ENCODE measurements around the gene CHD3.

CHD3 gene

DNA sequence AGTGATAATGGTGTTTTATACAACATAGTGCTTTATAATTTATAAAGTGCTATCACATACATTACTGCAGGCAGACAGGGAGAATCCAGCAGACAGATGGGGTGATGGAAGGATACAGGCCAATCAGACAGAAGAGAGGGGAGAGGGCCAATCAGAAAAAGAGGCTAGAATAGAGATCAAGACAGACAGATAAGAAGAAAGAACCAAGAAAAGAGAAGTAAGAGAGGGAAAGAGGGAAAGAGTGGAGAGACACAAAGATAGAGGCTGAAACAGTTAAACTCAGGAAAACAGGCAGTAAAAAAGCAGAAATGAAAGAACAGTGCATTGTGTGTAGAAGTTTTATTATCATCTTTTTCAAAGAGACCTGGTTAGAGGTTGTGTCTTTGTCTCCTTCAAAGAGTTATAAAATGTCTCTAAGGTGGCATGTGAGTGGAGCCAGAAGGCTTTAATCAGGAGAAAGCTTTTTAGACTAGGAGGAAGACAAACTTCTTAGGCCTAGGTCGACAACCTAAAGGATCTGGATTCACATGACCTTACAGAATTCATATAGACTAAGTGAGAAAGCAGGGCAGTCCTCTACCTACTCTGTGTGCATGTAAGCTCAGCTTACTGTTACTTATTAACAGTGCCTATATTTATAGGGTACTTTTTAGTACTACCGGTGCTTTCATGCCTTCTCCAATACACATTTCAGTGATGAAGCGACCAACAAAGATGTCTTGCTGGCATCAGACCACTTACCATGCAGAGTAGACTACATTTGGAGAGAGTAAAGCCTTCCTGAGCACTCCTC lies 8.3 kb upstream of the CHD3 start:
- no peaks in the 10 kb centered on the region for H3K27me3 ChIP-seq (ENCODE audit: insufficient read depth, low read length)
- no peak overlapping the region for H3K9ac ChIP-seq (ENCODE audit: low read depth, low read length)
- no peak overlapping the region for H3K4me3 ChIP-seq (ENCODE audit: low read length)
- H3K9me3 ChIP-seq (ENCODE audit: insufficient read depth, low read depth, low read length): no peaks in the 10 kb centered on the region
- H3K27ac ChIP-seq (ENCODE audit: low read depth, low read length): no peak overlapping the region
- peaks cover 14% of the 10 kb centered on the region; the same call in 1 of the 2 replicates for H3K4me1 ChIP-seq (ENCODE audit: insufficient read depth, low read length)
- WGBS: 92% methylated on average over 3 of the region's 3 CpGs
- peaks cover 22% of the 10 kb centered on the region for H3K36me3 ChIP-seq (ENCODE audit: insufficient read depth, low read length)

DNA sequence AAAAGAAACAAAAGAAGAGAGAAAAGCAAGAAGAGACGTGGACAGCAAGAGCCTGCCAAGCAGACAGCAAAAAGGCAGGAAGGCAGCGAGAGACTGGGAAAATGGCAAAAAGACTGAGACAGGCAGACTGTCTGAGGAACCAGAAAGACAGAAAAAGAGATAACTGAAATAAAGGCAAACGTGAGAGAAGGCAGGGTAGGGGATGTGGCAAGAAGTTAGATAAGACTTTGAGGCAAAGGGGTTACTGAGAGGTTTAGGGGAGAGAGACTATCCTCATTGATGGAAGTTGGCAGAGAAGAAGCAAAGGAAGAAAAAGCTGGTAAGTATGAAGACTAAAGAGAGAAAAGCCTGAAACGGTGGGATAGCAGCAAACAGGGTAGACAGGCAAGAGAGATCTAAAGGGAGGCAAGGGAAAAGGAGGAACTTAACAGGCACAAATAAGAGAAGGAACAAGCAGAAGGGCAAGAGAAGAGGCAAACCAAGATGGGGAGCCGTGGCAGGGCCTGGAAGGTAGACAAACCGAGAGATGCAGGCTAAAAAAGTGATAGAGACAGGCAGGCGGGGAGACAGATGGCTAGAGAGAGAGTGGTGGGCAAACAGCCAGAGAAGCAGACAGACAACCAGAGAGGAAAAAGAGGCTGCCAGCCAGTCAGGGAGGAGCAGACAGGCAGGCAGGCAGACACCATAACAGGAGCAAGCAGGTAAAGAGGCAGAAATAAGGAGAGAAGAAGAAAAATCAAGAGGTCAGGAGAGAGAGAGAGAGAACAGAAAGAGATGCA lies 7.1 kb upstream of the CHD3 start:
- Histone ChIP-seq H3K27me3 (ENCODE audit: insufficient read depth, low read length) (peaks cover 10% of the 10 kb centered on the region), H3K9me3 (ENCODE audit: insufficient read depth, low read depth, low read length) (no peaks in the 10 kb centered on the region), H3K4me1 (ENCODE audit: insufficient read depth, low read length) (peaks cover 14% of the 10 kb centered on the region; the same call in 1 of the 2 replicates), H3K9ac (ENCODE audit: low read depth, low read length) (no peak overlapping the region), H3K4me3 (ENCODE audit: low read length) (no peak overlapping the region), H3K36me3 (ENCODE audit: insufficient read depth, low read length) (peaks cover 22% of the 10 kb centered on the region), H3K27ac (ENCODE audit: low read depth, low read length) (no peak overlapping the region)
- 89% methylated on average over 7 of the region's 7 CpGs for WGBS

DNA sequence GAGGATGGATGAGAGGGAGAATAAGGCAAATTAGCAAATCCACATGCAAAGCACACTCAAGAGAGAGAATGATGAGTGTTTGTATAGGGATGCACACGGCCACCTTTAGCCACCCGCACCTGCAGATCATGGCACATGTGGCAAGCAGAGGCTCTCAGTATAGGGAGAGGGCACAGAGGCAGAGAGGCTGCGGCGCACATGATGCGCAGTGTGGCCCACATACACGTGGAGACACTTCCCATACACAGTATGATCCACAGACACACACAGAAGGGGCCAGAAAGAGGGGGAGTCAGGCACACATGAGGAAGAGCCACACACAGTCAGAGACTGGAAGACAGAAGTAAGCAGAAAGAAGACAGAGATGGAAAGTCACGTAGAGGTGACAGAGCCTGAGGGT lies 6.5 kb upstream of the CHD3 start:
- Histone ChIP-seq H3K9ac (ENCODE audit: low read depth, low read length) (no peak overlapping the region), H3K36me3 (ENCODE audit: insufficient read depth, low read length) (peaks cover 22% of the 10 kb centered on the region), H3K27ac (ENCODE audit: low read depth, low read length) (no peak overlapping the region), H3K4me3 (ENCODE audit: low read length) (no peak overlapping the region), H3K9me3 (ENCODE audit: insufficient read depth, low read depth, low read length) (no peaks in the 10 kb centered on the region), H3K4me1 (ENCODE audit: insufficient read depth, low read length) (peaks cover 17% of the 10 kb centered on the region; the same call in 1 of the 2 replicates), H3K27me3 (ENCODE audit: insufficient read depth, low read length) (peaks cover 16% of the 10 kb centered on the region)
- 93% methylated on average over 7 of the region's 7 CpGs for WGBS

DNA sequence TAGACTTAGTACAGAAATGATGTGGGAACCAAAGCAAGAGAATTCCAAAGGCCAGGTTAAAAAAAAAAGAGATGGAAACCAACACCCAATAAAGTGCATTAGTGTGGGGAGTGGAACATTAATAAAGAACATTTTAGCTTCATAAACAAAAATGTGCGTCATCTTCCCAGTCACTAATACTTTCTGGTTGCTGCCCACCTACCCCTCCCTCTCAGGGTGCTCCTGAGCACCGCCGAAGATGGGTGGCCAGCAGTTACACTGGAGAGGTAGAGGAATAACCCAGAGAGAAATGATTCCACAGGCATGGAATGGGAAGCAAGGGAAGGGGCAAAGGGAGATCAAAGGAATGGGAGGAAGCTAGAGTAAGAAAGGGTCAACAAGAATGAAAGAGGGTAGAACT lies 6.0 kb upstream of the CHD3 start:
- no peak overlapping the region for H3K4me3 ChIP-seq (ENCODE audit: low read length)

DNA sequence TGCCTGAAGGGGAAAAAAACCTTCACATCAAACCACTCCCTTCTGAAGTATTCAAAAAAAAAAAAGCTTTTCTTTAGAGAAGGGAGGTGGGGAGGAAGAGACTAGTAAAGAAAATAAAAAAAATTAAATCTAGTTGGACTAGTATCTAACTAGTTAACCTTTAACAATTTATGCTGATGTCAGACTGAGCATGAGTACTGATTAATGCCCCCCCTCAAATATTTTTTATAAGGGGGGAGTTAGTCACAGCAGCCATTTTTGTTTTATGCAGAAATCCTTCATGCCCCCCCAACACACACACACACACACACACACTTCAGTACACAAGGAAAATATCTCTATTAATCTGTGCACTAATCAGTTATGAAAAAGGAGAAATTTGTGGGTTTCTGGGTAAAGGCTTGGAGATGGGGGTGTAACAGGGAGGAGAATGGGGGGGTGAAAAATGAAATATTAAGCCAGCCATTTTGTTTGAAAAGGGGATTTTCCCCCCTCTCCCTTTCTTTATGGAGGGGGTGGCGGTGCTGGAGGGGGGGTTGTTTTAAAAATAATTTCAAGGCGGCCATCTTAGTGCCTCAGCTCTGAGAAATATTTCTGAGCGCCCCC lies 4.7 kb upstream of the CHD3 start:
- no peak overlapping the region for H3K9ac ChIP-seq (ENCODE audit: low read depth, low read length)

More for the DNA sequence above, 6.0 kb upstream of the CHD3 start:
- H3K4me1 ChIP-seq (ENCODE audit: insufficient read depth, low read length): peaks cover 21% of the 10 kb centered on the region; the same call in 1 of the 2 replicates
- 92% methylated on average over 3 of the region's 3 CpGs for WGBS
- H3K9me3 ChIP-seq (ENCODE audit: insufficient read depth, low read depth, low read length): no peaks in the 10 kb centered on the region
- peaks cover 18% of the 10 kb centered on the region for H3K27me3 ChIP-seq (ENCODE audit: insufficient read depth, low read length)
- H3K27ac ChIP-seq (ENCODE audit: low read depth, low read length): no peak overlapping the region
- H3K36me3 ChIP-seq (ENCODE audit: insufficient read depth, low read length): peaks cover 18% of the 10 kb centered on the region
- H3K9ac ChIP-seq (ENCODE audit: low read depth, low read length): no peak overlapping the region

DNA sequence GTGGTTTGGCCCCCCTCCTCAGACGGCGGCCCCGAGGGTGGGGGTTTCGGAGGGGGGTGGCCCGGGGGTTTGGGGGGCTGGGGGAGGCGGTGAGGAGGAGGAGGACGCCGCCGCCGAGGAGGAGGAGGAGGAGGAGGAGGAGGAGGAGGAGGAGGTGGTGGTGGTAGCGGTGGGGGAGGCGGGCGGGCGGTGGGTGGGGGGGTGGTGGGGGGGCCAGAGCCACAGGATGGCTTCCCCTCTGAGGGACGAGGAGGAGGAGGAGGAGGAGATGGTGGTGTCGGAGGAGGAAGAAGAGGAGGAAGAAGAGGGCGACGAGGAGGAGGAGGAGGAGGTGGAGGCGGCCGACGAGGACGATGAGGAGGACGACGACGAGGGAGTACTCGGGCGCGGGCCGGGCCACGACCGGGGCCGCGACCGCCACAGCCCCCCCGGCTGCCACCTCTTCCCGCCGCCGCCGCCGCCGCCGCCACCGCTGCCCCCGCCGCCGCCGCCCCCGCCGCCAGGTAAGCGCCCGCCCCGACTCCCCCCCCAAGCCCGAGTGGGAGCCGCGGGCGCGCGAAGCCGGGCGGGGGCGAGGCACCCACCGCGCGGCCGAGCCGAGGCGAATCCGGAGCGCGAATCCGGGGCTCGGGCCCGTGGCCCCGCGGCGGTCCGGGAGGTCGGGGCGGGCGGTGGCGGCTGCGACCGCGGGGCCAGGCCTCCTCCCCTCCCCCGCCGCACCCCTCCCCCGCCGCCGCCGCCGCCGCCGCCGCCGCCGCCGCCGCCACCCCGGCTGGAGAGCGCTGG lies 3.8 kb upstream of the CHD3 start:
- Histone ChIP-seq H3K4me1 (ENCODE audit: insufficient read depth, low read length) (peaks cover 40% of the 10 kb centered on the region), H3K4me3 (ENCODE audit: low read length) (peak overlapping the region; percentile 56), H3K27ac (ENCODE audit: low read depth, low read length) (no peak overlapping the region; the same call in 1 of the 2 replicates), H3K9me3 (ENCODE audit: insufficient read depth, low read depth, low read length) (no peaks in the 10 kb centered on the region), H3K9ac (ENCODE audit: low read depth, low read length) (0 out of 2 replicates have a peak overlapping the region, but pooled peaks have one; percentile 60), H3K36me3 (ENCODE audit: insufficient read depth, low read length) (peaks cover 9% of the 10 kb centered on the region; the same call in 1 of the 2 replicates), H3K27me3 (ENCODE audit: insufficient read depth, low read length) (peaks cover 18% of the 10 kb centered on the region)
- WGBS: under 1% methylated on average over 61 of the region's 100 CpGs

More for the DNA sequence above, 4.7 kb upstream of the CHD3 start:
- Histone ChIP-seq H3K27me3 (ENCODE audit: insufficient read depth, low read length) (peaks cover 18% of the 10 kb centered on the region), H3K27ac (ENCODE audit: low read depth, low read length) (no peak overlapping the region), H3K4me3 (ENCODE audit: low read length) (peak overlapping the region; percentile 35), H3K4me1 (ENCODE audit: insufficient read depth, low read length) (peaks cover 31% of the 10 kb centered on the region), H3K9me3 (ENCODE audit: insufficient read depth, low read depth, low read length) (no peaks in the 10 kb centered on the region), H3K36me3 (ENCODE audit: insufficient read depth, low read length) (peaks cover 14% of the 10 kb centered on the region)
- WGBS: no CpG with 5 or more reads among the region's 3 CpGs

DNA sequence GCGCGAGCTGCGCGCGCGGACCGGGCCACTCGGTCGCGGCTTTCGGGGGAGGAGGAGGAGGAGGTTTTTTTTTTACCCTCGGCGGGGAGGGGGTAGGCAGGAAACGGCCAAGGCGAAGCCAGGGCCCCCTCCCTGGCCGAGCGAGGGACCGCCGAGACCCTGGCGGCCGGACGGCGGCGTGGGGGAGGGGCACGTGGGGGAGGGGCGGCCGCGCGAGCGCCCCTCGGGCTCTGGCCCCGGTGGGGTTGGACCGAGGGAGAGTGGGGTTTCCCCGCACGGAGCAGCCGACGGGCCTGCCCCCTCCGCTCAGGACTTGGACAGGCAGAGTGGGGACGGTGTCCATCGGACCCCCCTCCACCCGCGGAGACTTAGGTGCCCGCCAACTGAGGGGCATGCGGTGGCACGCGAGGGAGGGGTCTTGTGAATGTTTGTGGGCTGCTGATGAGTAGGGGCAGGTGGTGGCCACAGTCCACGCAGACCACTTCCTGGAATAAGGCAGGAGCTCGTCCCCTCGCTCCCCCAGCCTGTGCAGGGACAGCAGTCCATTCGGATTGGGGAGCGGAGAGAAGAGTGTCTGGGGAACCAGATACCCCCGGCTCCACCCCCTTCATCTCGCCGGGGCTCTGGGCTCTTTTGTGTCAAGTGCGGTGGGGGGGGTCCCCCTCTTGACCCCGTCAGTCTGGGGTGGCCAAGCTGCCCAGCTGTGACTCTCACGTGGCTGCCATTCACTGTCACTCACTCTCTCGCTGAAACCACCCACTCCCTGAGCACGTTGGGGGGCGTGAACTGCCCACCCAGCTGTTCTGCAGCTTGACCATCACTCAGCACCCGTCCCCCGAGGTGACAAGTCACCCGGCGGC lies 3.0 kb upstream of the CHD3 start:
- H3K27ac ChIP-seq (ENCODE audit: low read depth, low read length): peak overlapping the region; percentile 43; the same call in 1 of the 2 replicates
- peaks cover 7% of the 10 kb centered on the region; the same call in 1 of the 2 replicates for H3K36me3 ChIP-seq (ENCODE audit: insufficient read depth, low read length)
- H3K27me3 ChIP-seq (ENCODE audit: insufficient read depth, low read length): peaks cover 18% of the 10 kb centered on the region
- no peaks in the 10 kb centered on the region for H3K9me3 ChIP-seq (ENCODE audit: insufficient read depth, low read depth, low read length)
- peak overlapping the region; percentile 60 for H3K9ac ChIP-seq (ENCODE audit: low read depth, low read length)
- H3K4me3 ChIP-seq (ENCODE audit: low read length): peak overlapping the region; percentile 56
- under 1% methylated on average over 64 of the region's 64 CpGs for WGBS
- H3K4me1 ChIP-seq (ENCODE audit: insufficient read depth, low read length): peaks cover 40% of the 10 kb centered on the region

DNA sequence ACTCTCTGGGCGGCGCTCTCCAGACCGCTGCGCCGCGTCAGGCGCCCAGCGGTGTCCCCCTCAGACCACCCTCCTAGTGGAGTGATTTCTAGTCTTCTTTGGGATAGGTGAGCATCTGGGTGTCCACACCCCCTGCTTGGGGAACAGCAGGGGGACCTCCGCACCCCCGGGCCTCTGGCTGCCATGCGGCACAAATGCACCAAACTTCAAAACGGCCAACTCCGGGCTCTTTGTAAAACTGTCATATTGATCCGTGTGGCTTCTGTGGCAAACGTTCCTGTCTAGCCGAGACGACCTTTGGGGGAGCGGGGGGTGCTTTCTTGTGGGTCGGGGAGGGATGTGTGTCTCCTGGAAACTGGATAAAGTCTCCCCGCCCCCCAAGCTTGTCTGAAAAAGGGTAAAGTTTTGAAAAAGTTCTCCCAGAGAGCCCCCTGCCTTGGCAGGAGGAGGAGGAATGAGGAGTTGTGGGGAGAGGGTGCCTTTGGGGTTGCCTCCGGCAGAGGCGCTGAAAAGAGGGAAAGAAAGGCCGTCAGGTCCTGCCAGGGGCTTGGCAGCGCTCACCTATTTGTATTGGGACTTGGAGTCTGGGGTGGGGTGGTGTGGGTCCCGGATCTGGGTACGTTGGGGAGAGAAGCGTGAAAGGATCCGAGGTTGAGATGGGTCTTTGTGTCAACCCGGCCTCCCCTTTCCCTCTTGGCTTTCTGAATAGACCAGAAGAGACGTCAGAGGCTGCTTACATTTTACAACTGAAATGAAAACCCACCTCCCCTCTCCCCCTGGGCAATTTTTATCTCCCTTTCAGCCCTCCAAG lies 2.2 kb upstream of the CHD3 start:
- 1% methylated on average over 29 of the region's 30 CpGs for WGBS
- Histone ChIP-seq H3K4me3 (ENCODE audit: low read length) (peak overlapping the region; percentile 56), H3K9ac (ENCODE audit: low read depth, low read length) (peak overlapping the region; percentile 60; the same call in 1 of the 2 replicates), H3K36me3 (ENCODE audit: insufficient read depth, low read length) (peaks cover 9% of the 10 kb centered on the region; the same call in 1 of the 2 replicates), H3K27ac (ENCODE audit: low read depth, low read length) (no peak overlapping the region), H3K27me3 (ENCODE audit: insufficient read depth, low read length) (peaks cover 18% of the 10 kb centered on the region), H3K4me1 (ENCODE audit: insufficient read depth, low read length) (peaks cover 40% of the 10 kb centered on the region), H3K9me3 (ENCODE audit: insufficient read depth, low read depth, low read length) (no peaks in the 10 kb centered on the region)

DNA sequence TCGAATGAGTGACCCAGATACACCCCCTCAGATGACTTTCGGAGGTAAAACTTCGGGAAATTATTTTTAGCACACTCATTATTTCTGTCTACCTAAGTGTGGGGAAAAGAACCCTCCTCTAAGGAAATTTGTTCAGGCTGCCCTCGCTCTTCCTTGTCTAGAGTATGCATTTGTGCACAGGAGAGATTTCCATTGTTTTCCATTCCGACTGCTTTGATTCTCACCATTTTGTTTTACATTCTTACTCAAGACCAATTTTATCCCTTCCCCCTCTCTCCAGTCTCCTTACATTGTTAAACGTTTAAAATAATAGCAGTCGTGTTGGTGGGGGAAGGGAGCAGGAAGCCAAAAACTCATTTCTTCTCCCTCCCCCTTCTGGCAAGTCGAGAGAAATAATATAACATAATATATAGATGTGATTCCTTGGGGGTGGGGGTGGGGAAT lies 1.5 kb upstream of the CHD3 start:
- Histone ChIP-seq H3K27me3 (ENCODE audit: insufficient read depth, low read length) (peaks cover 18% of the 10 kb centered on the region), H3K4me3 (ENCODE audit: low read length) (peak overlapping the region; percentile 56), H3K36me3 (ENCODE audit: insufficient read depth, low read length) (peaks cover 9% of the 10 kb centered on the region), H3K27ac (ENCODE audit: low read depth, low read length) (no peak overlapping the region), H3K9me3 (ENCODE audit: insufficient read depth, low read depth, low read length) (no peaks in the 10 kb centered on the region), H3K9ac (ENCODE audit: low read depth, low read length) (no peak overlapping the region; the same call in 1 of the 2 replicates), H3K4me1 (ENCODE audit: insufficient read depth, low read length) (peaks cover 40% of the 10 kb centered on the region)
- WGBS: 6% methylated on average over 5 of the region's 8 CpGs
